Measurements from ENCODE around the gene HDAC9. TPM values are rescaled to one million over a fixed set of nuclear protein-coding genes. Genes with fewer than 3 reads are reported as not detected.

HDAC9 gene
- total RNA-seq, 1 experiment from 2014 or later: 11.3 TPM

DNA sequence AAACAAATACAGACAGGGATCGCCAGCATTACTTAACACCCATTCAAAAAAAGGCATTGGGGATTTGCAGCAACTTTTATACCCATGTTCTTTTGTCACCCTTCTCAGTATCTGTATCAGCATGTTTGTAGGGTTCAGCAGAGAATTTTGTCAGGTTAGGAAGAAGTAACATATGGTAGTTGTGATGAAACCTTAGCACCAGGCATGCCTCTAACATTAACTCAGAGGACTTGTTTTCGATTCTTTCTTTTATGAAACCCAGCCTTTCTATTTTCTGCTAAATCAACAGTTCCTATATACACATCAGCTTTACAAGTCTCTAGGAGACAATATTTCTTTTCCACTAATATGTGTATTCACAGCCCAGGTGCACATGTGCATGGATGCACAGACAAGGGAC lies 22.4 kb upstream of the HDAC9 start:
- H3K9me3 Mint-ChIP-seq (ENCODE audit: unreplicated experiment): no peaks in the 10 kb centered on the region
- TF ChIP-seq, protein P1, sequence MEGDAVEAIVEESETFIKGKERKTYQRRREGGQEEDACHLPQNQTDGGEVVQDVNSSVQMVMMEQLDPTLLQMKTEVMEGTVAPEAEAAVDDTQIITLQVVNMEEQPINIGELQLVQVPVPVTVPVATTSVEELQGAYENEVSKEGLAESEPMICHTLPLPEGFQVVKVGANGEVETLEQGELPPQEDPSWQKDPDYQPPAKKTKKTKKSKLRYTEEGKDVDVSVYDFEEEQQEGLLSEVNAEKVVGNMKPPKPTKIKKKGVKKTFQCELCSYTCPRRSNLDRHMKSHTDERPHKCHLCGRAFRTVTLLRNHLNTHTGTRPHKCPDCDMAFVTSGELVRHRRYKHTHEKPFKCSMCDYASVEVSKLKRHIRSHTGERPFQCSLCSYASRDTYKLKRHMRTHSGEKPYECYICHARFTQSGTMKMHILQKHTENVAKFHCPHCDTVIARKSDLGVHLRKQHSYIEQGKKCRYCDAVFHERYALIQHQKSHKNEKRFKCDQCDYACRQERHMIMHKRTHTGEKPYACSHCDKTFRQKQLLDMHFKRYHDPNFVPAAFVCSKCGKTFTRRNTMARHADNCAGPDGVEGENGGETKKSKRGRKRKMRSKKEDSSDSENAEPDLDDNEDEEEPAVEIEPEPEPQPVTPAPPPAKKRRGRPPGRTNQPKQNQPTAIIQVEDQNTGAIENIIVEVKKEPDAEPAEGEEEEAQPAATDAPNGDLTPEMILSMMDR (IDR thresholded peaks at IDR 0.05; ENCODE audit: unreplicated experiment): no peak
- no peaks in the 10 kb centered on the region for H3K27me3 Mint-ChIP-seq (ENCODE audit: insufficient read depth, unreplicated experiment)
- POLR2A ChIA-PET: interaction anchor here (0.7 to 1.1 kb wide), 2 partner anchors 20 to 36 kb away, joined by 3 read pairs; no protein-coding TSS in a partner anchor
- H3K27ac Mint-ChIP-seq (ENCODE audit: low read depth, unreplicated experiment): no peak overlapping the region
- no peaks in the 10 kb centered on the region for H3K4me1 Mint-ChIP-seq (ENCODE audit: insufficient read depth, unreplicated experiment)
- BruUV-seq (replicated peaks): no TSS peak
- no peak overlapping the region for H3K4me3 Mint-ChIP-seq (ENCODE audit: unreplicated experiment)
- intact Hi-C loops (cut with micrococcal nuclease): no loop called here
- H3K36me3 Mint-ChIP-seq (ENCODE audit: insufficient read depth, unreplicated experiment): no peaks in the 10 kb centered on the region
- CTCF ChIA-PET: interaction anchor here (1.3 kb wide), 1 partner anchor 22 kb away, joined by 3 read pairs; the partner anchor contains the start of gene HDAC9
- no peak for DNase-seq (ENCODE audit: unreplicated experiment)

DNA sequence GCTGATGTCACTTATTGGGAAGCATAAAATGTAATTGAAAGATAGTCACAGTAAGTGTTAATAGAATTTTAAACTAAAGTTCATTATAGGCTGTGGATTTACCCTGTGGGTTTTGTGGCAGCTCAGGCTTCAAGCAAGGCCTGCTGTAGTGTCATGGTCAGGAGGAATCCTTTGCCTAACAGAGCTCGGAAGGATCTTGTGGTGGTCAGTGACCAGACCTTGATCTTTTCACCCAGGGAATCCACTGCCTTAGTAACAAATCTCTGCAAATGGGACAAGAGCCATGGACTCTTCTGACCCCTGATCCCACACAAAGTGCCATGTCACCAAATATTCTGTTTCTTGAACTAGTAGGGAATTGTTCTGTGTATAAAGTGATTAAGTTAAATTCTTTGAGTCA lies 20.6 kb upstream of the HDAC9 start:
- ChIA-PET POLR2A (interaction anchor here (0.6 kb wide), 1 partner anchor 62 kb away, joined by 3 read pairs; no protein-coding TSS in a partner anchor), CTCF (interaction anchor here (0.9 to 1.6 kb wide), 4 partner anchors 8 to 118 kb away, joined by 3 to 6 read pairs (median 4); no protein-coding TSS in a partner anchor)
- no peaks in the 10 kb centered on the region for H3K27me3 Mint-ChIP-seq (ENCODE audit: insufficient read depth, unreplicated experiment)
- no peaks in the 10 kb centered on the region for H3K9me3 Mint-ChIP-seq (ENCODE audit: unreplicated experiment)
- H3K4me1 Mint-ChIP-seq (ENCODE audit: insufficient read depth, unreplicated experiment): no peaks in the 10 kb centered on the region
- TF ChIP-seq, protein P1 (IDR thresholded peaks at IDR 0.05; ENCODE audit: unreplicated experiment): no peak
- DNase-seq (ENCODE audit: unreplicated experiment): no peak
- no peak overlapping the region for H3K4me3 Mint-ChIP-seq (ENCODE audit: unreplicated experiment)
- no peak overlapping the region for H3K27ac Mint-ChIP-seq (ENCODE audit: low read depth, unreplicated experiment)
- H3K36me3 Mint-ChIP-seq (ENCODE audit: insufficient read depth, unreplicated experiment): no peaks in the 10 kb centered on the region
- BruUV-seq (replicated peaks): no TSS peak
- intact Hi-C loops (cut with micrococcal nuclease): no loop called here

DNA sequence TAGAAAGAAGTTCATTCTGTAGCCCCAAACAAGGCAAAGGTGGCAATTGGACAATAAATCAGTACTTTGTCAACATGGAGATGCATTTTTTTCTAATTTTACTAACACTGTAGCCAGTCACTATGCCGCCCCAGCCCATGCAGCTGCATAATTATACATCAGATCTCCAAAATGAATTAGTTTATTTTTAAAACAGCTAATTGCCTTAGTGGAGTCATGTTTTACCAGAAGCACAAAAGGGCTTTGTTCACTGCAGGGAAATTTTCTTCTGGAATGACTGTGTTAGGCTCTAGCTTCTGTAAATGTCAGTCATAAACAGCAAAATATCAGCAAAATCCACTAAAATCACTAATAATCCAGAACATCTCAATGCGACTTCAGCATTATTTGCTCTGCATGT lies 20.1 kb upstream of the HDAC9 start:
- DNase-seq (ENCODE audit: unreplicated experiment): no peak
- H3K27ac Mint-ChIP-seq (ENCODE audit: low read depth, unreplicated experiment): no peak overlapping the region
- H3K4me1 Mint-ChIP-seq (ENCODE audit: insufficient read depth, unreplicated experiment): no peaks in the 10 kb centered on the region
- H3K27me3 Mint-ChIP-seq (ENCODE audit: insufficient read depth, unreplicated experiment): no peaks in the 10 kb centered on the region
- ChIA-PET CTCF (interaction anchor here (0.9 to 1.6 kb wide), 4 partner anchors 8 to 119 kb away, joined by 3 to 6 read pairs (median 4); no protein-coding TSS in a partner anchor), POLR2A (interaction anchor here (0.6 kb wide), 1 partner anchor 63 kb away, joined by 3 read pairs; no protein-coding TSS in a partner anchor)
- BruUV-seq (replicated peaks): no TSS peak
- H3K4me3 Mint-ChIP-seq (ENCODE audit: unreplicated experiment): no peak overlapping the region
- H3K9me3 Mint-ChIP-seq (ENCODE audit: unreplicated experiment): no peaks in the 10 kb centered on the region
- TF ChIP-seq, protein P1 (IDR thresholded peaks at IDR 0.05; ENCODE audit: unreplicated experiment): no peak
- no peaks in the 10 kb centered on the region for H3K36me3 Mint-ChIP-seq (ENCODE audit: insufficient read depth, unreplicated experiment)
- intact Hi-C loops (cut with micrococcal nuclease): no loop called here

DNA sequence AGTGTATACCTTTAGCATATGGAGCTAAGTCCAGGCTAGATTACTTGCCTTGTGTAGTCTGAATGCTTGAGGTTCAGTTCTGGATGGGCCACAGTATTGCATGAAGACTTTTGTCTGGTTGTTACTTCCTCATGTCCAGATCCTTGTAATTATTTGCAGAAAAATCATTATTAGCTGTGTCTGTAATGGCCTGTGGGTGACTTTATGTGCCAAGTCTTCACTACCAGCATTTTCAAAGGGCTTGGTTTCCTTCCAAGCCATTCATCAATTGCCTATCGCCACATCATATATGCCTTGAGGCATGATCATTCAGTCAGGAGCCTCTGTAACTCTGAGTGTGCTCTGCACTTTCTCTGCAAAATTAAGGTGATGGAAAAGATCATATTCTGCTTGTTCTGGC lies 13.8 kb upstream of the HDAC9 start:
- H3K9me3 Mint-ChIP-seq (ENCODE audit: unreplicated experiment): no peaks in the 10 kb centered on the region
- BruUV-seq (replicated peaks): no TSS peak
- no peaks in the 10 kb centered on the region for H3K27me3 Mint-ChIP-seq (ENCODE audit: insufficient read depth, unreplicated experiment)
- no peaks in the 10 kb centered on the region for H3K4me1 Mint-ChIP-seq (ENCODE audit: insufficient read depth, unreplicated experiment)
- DNase-seq (ENCODE audit: unreplicated experiment): no peak
- ChIA-PET POLR2A (interaction anchor here (0.6 kb wide), 1 partner anchor 45 kb away, joined by 6 read pairs; no protein-coding TSS in a partner anchor), CTCF (no interaction called here)
- no peaks in the 10 kb centered on the region for H3K36me3 Mint-ChIP-seq (ENCODE audit: insufficient read depth, unreplicated experiment)
- no peak overlapping the region for H3K27ac Mint-ChIP-seq (ENCODE audit: low read depth, unreplicated experiment)
- H3K4me3 Mint-ChIP-seq (ENCODE audit: unreplicated experiment): no peak overlapping the region
- intact Hi-C loops (cut with micrococcal nuclease): no loop called here
- TF ChIP-seq, protein P1 (IDR thresholded peaks at IDR 0.05; ENCODE audit: unreplicated experiment): no peak

Measured in MCF 10A (cell line).